Lower leg skin (tissue), 3 donors: ENCODE data around the gene MAP1B.

Experiments
- CTCF ChIP-seq, 3 donors: fragments of 450-650 bp; IDR thresholded peaks; one replicate each; pipeline ENCODE4 v1.5.1; 2016; ENCODE audit warnings: antibody characterized with exemption in 3 of 3, mild to moderate bottlenecking in 3 of 3, moderate library complexity in 2 of 3
- POLR2A ChIP-seq, 2 donors: fragments of 450-650 bp; IDR thresholded peaks; one replicate each; pipeline ENCODE4 v1.6.1; 2016 to 2017; ENCODE audit warnings: antibody characterized with exemption in 2 of 2, mild to moderate bottlenecking in 1 of 2, moderate library complexity in 1 of 2

- TF ChIP-seq CTCF (IDR thresholded peaks at IDR 0.05) (no peak), POLR2A (IDR thresholded peaks at IDR 0.05) (no peak)
Observed at GRCh38 chr5:72214168-72214567, 106.9 kb downstream of the MAP1B start.
